ENCODE results near the gene SATL1. TPM values are rescaled to one million over a fixed set of nuclear protein-coding genes. Genes with fewer than 3 reads are reported as not detected.

Gene SATL1
- total RNA-seq, 1 donor from 2014 or later: 0.09 TPM

DNA sequence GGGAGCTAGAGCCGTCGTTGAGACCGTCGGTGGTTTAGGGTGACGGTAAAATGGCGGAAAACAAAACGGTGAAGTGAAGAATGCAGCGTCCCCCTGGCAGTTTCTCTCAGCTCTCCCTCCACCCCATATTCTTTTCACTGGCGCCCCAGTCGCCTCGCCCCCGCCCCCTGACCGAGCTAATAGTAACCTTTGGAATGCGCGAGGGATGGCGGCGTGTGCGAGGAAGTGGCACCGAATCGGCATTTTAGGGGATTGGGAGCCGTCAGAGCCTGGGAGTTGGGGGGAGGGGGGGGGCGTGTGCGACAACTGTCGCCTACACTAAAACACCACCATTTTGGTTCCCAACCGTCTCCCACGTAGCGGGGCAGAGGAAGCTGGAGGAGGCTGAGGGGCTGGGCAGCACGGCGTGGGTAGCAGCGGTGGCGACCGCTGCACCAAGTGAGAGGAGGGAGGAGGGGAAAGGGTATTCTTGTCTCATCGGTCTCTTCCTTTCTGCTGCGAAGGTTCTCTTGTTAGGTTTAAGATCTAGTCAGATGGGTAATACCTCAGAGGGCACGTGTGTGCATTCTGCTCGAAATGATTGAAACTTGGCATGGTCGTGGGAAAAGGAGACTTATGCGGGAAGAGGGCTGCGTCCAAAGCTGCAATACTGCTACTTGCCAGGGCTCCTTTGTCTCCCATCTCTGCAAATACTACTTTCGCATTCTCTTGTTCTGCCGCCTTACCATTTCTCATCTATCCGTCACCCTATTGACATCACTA lies 1.1 kb upstream of the SATL1 start:
- no peaks in the 10 kb centered on the region for H3K36me3 ChIP-seq (ENCODE audit: insufficient read depth, low read length)
- peak overlapping the region; percentile 88 for H2AFZ ChIP-seq (ENCODE audit: low read depth, low read length)
- H3K4me2 ChIP-seq (ENCODE audit: low read length): peak overlapping the region; percentile 83
- H3K27me3 Mint-ChIP-seq (ENCODE audit: low read depth, unreplicated experiment): no peaks in the 10 kb centered on the region
- H3K4me1 Mint-ChIP-seq (ENCODE audit: low read depth, unreplicated experiment): peaks cover 2% of the 10 kb centered on the region
- H3K9me3 Mint-ChIP-seq (ENCODE audit: unreplicated experiment): no peaks in the 10 kb centered on the region
- H3K4me3 Mint-ChIP-seq (ENCODE audit: unreplicated experiment): peak overlapping the region; percentile 97
- no peaks in the 10 kb centered on the region for H3K27me3 ChIP-seq (ENCODE audit: insufficient read depth, low read length)
- H3K79me2 ChIP-seq (ENCODE audit: insufficient read depth, low read length): peaks cover 20% of the 10 kb centered on the region
- TF ChIP-seq EZH2 (IDR thresholded peaks at IDR 0.05; ENCODE audit: insufficient read depth, low read length): no peak
- TF ChIP-seq, protein P1, sequence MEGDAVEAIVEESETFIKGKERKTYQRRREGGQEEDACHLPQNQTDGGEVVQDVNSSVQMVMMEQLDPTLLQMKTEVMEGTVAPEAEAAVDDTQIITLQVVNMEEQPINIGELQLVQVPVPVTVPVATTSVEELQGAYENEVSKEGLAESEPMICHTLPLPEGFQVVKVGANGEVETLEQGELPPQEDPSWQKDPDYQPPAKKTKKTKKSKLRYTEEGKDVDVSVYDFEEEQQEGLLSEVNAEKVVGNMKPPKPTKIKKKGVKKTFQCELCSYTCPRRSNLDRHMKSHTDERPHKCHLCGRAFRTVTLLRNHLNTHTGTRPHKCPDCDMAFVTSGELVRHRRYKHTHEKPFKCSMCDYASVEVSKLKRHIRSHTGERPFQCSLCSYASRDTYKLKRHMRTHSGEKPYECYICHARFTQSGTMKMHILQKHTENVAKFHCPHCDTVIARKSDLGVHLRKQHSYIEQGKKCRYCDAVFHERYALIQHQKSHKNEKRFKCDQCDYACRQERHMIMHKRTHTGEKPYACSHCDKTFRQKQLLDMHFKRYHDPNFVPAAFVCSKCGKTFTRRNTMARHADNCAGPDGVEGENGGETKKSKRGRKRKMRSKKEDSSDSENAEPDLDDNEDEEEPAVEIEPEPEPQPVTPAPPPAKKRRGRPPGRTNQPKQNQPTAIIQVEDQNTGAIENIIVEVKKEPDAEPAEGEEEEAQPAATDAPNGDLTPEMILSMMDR (IDR thresholded peaks at IDR 0.05; ENCODE audit: insufficient read depth, low read depth, low read length): no peak
- H3K4me3 ChIP-seq (ENCODE audit: insufficient read depth, low read depth, low read length): peak overlapping the region; percentile 87
- H3K9ac ChIP-seq (ENCODE audit: low read length): peak overlapping the region; percentile 90
- H4K20me1 ChIP-seq (ENCODE audit: insufficient read depth, low read length): no peaks in the 10 kb centered on the region
- FAIRE-seq (peak; percentile 99), DNase-seq (ENCODE audit: low read depth) (peak; percentile 18)
- no peaks in the 10 kb centered on the region for H3K36me3 Mint-ChIP-seq (ENCODE audit: low read depth, unreplicated experiment)
- H3K27ac ChIP-seq (ENCODE audit: low read depth, low read length): peak overlapping the region; percentile 68
- H3K9me3 ChIP-seq (ENCODE audit: insufficient read depth, low read depth, low read length): no peaks in the 10 kb centered on the region
- no peaks in the 10 kb centered on the region for H3K4me1 ChIP-seq (ENCODE audit: insufficient read depth, low read length)
- H3K27ac Mint-ChIP-seq (ENCODE audit: unreplicated experiment): peak overlapping the region; percentile 69

DNA sequence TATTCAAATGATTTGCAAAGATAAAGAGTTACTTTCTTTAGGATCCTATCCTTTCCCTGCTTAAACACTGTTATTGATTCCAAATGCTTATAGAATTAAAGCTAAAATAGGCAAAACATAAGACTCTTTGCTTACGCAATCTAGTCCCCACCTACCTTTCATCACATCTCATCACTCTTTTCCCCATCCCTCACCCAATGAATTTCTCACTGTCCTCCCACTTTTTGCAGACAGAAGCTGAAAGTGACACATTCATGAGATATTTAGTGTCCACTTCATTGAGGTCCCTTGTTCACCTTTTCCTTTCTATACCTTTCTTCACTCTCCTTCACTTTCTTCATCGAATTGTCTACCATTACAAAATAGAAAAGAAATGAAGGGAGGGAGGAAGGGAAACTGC lies 424 bp downstream of the SATL1 start:
- Histone ChIP-seq H3K9ac (ENCODE audit: low read length) (peak overlapping the region; percentile 90), H3K4me3 (ENCODE audit: insufficient read depth, low read depth, low read length) (peak overlapping the region; percentile 87), H3K4me2 (ENCODE audit: low read length) (peak overlapping the region; percentile 83), H3K9me3 (ENCODE audit: insufficient read depth, low read depth, low read length) (no peaks in the 10 kb centered on the region), H3K4me1 (ENCODE audit: insufficient read depth, low read length) (no peaks in the 10 kb centered on the region), H3K27me3 (ENCODE audit: insufficient read depth, low read length) (no peaks in the 10 kb centered on the region), H4K20me1 (ENCODE audit: insufficient read depth, low read length) (no peaks in the 10 kb centered on the region), H3K36me3 (ENCODE audit: insufficient read depth, low read length) (no peaks in the 10 kb centered on the region), H3K27ac (ENCODE audit: low read depth, low read length) (no peak overlapping the region), H3K79me2 (ENCODE audit: insufficient read depth, low read length) (peaks cover 20% of the 10 kb centered on the region), H2AFZ (ENCODE audit: low read depth, low read length) (peak overlapping the region; percentile 88)
- TF ChIP-seq EZH2 (IDR thresholded peaks at IDR 0.05; ENCODE audit: insufficient read depth, low read length): no peak
- TF ChIP-seq, protein P1 (IDR thresholded peaks at IDR 0.05; ENCODE audit: insufficient read depth, low read depth, low read length): no peak
- no peaks in the 10 kb centered on the region for H3K36me3 Mint-ChIP-seq (ENCODE audit: low read depth, unreplicated experiment)
- H3K4me3 Mint-ChIP-seq (ENCODE audit: unreplicated experiment): peak overlapping the region; percentile 84
- FAIRE-seq (no peak), DNase-seq (ENCODE audit: low read depth) (no peak)
- H3K27me3 Mint-ChIP-seq (ENCODE audit: low read depth, unreplicated experiment): no peaks in the 10 kb centered on the region
- H3K4me1 Mint-ChIP-seq (ENCODE audit: low read depth, unreplicated experiment): peaks cover 2% of the 10 kb centered on the region
- peak overlapping the region; percentile 82 for H3K27ac Mint-ChIP-seq (ENCODE audit: unreplicated experiment)
- H3K9me3 Mint-ChIP-seq (ENCODE audit: unreplicated experiment): no peaks in the 10 kb centered on the region

DNA sequence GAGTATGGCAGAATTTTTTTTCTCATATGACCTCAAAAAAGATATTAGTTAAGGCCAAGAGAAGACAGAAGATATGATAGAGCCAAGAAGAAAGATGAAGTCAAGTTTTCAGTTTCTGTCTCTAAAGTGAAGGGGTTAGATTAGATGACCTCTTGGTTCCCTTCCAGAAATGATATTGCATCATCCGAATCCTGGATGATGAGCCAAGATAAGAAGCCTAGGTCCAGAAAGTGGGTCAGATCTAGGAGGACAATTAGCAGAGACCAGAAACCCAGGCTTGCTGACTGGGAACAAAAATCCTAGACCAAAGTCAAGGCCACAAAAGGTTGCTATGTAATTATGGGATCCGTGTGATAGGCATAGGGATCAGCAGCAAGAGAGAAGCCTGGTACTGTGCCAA lies 20.2 kb downstream of the SATL1 start:
- no peak overlapping the region for H3K4me3 ChIP-seq (ENCODE audit: insufficient read depth, low read depth, low read length)
- Mint-ChIP-seq H3K4me3 (ENCODE audit: unreplicated experiment) (no peak overlapping the region), H3K27ac (ENCODE audit: unreplicated experiment) (no peak overlapping the region), H3K9me3 (ENCODE audit: unreplicated experiment) (no peaks in the 10 kb centered on the region), H3K4me1 (ENCODE audit: low read depth, unreplicated experiment) (no peaks in the 10 kb centered on the region), H3K27me3 (ENCODE audit: low read depth, unreplicated experiment) (no peaks in the 10 kb centered on the region), H3K36me3 (ENCODE audit: low read depth, unreplicated experiment) (no peaks in the 10 kb centered on the region)
- no peaks in the 10 kb centered on the region for H3K79me2 ChIP-seq (ENCODE audit: insufficient read depth, low read length)
- H3K4me1 ChIP-seq (ENCODE audit: insufficient read depth, low read length): no peaks in the 10 kb centered on the region
- H3K27ac ChIP-seq (ENCODE audit: low read depth, low read length): no peak overlapping the region
- no peaks in the 10 kb centered on the region for H3K9me3 ChIP-seq (ENCODE audit: insufficient read depth, low read depth, low read length)
- no peaks in the 10 kb centered on the region for H4K20me1 ChIP-seq (ENCODE audit: insufficient read depth, low read length)
- no peaks in the 10 kb centered on the region for H3K27me3 ChIP-seq (ENCODE audit: insufficient read depth, low read length)
- no peak overlapping the region for H2AFZ ChIP-seq (ENCODE audit: low read depth, low read length)
- FAIRE-seq (peak; percentile 54), DNase-seq (ENCODE audit: low read depth) (no peak)
- no peak overlapping the region for H3K9ac ChIP-seq (ENCODE audit: low read length)
- H3K36me3 ChIP-seq (ENCODE audit: insufficient read depth, low read length): no peaks in the 10 kb centered on the region
- H3K4me2 ChIP-seq (ENCODE audit: low read length): no peak overlapping the region
- no peak for TF ChIP-seq EZH2 (IDR thresholded peaks at IDR 0.05; ENCODE audit: insufficient read depth, low read length)
- TF ChIP-seq, protein P1 (IDR thresholded peaks at IDR 0.05; ENCODE audit: insufficient read depth, low read depth, low read length): no peak
